Activated B cell treated with CpG ODN at 0.5 μM for 24 hours (primary cell): Measurements from ENCODE around the gene OTUD5. TPM values are rescaled to one million over a fixed set of nuclear protein-coding genes. Genes with fewer than 3 reads are reported as not detected.

Experiments used
- ATAC-seq: fragments of 200-7000 bp; cut with Tn5 transposase; one replicate; pipeline ENCODE4 v1.10.0; 2021; ENCODE audit warnings: low read depth, mild to moderate bottlenecking, moderate library complexity
- CTCF ChIA-PET: fragments of 350-600 bp; sonication (Branson Sonifier 250); formaldehyde crosslinking; loops from one replicate; lab custom pipeline; 2021; ENCODE audit warnings: antibody characterized with exemption; lab: Charles Lee
- POLR2A ChIA-PET: fragments of 350-600 bp; sonication (Branson Sonifier 250); formaldehyde crosslinking; loops from one replicate; lab custom pipeline; 2021; ENCODE audit warnings: antibody characterized with exemption; lab: Charles Lee
- DNase-seq: peaks from one replicate; pipeline ENCODE4 v3.0.0; 2022
- H3K27ac Mint-ChIP-seq: one replicate; pipeline ENCODE4 v1.8.0; 2020; ENCODE audit warnings: mixed read lengths
- H3K27me3 Mint-ChIP-seq: one replicate; pipeline ENCODE4 v1.8.0; 2021; ENCODE audit warnings: mixed read lengths
- H3K36me3 Mint-ChIP-seq: one replicate; pipeline ENCODE4 v1.8.0; 2021; ENCODE audit warnings: low read depth, mixed read lengths
- H3K4me1 Mint-ChIP-seq: one replicate; pipeline ENCODE4 v1.8.0; 2021; ENCODE audit warnings: mixed read lengths
- H3K4me3 Mint-ChIP-seq: one replicate; pipeline ENCODE4 v1.8.0; 2020; ENCODE audit warnings: mild to moderate bottlenecking, mixed read lengths
- H3K9me3 Mint-ChIP-seq: one replicate; pipeline ENCODE4 v1.8.0; 2020; ENCODE audit warnings: mixed read lengths
- CTCF ChIP-seq: fragments of 200-600 bp; IDR thresholded peaks from one replicate; pipeline ENCODE4 v1.8.0; 2022; ENCODE audit warnings: antibody characterized with exemption, mild to moderate bottlenecking
- intact Hi-C: fragments of 100-400 bp; cut with micrococcal nuclease; formaldehyde crosslinking; loops from one replicate; pipeline ENCODE4 v1.15.1; 2024
- total RNA-seq: library from RNA; stranded (reverse); gene quantifications from 2 replicates; pipeline ENCODE4 v1.2.3, GENCODE V29; 2022

The OTUD5 gene
- total RNA-seq, 1 donor from 2014 or later: 78.1 TPM

GRCh38 chrX:48969471-48969870, 12.1 kb upstream of the OTUD5 start:
- CTCF ChIA-PET: no interaction called here
- POLR2A ChIA-PET: no interaction called here
- DNase-seq (no peak), ATAC-seq (no peak)
- Mint-ChIP-seq H3K36me3 (peaks cover under 1% of the 10 kb centered on the region), H3K27me3 (no peaks in the 10 kb centered on the region), H3K4me3 (no peak overlapping the region), H3K27ac (no peak overlapping the region), H3K9me3 (no peaks in the 10 kb centered on the region), H3K4me1 (peaks cover 13% of the 10 kb centered on the region)
- intact Hi-C loops: no loop called here
- TF ChIP-seq CTCF: no peak

- intact Hi-C loops: no loop called here
- Mint-ChIP-seq H3K36me3 (no peaks in the 10 kb centered on the region), H3K27ac (no peak overlapping the region), H3K4me1 (peaks cover 18% of the 10 kb centered on the region), H3K4me3 (no peak overlapping the region), H3K9me3 (no peaks in the 10 kb centered on the region), H3K27me3 (no peaks in the 10 kb centered on the region)
- CTCF ChIA-PET: no interaction called here
- DNase-seq (no peak), ATAC-seq (no peak)
- no peak for TF ChIP-seq CTCF
- POLR2A ChIA-PET: no interaction called here
Observed at GRCh38 chrX:48968377-48968776, 11.0 kb upstream of the OTUD5 start.

- DNase-seq (no peak), ATAC-seq (no peak)
- Mint-ChIP-seq H3K4me3 (no peak overlapping the region), H3K27me3 (no peaks in the 10 kb centered on the region), H3K4me1 (peaks cover 19% of the 10 kb centered on the region), H3K36me3 (no peaks in the 10 kb centered on the region), H3K9me3 (no peaks in the 10 kb centered on the region), H3K27ac (no peak overlapping the region)
- POLR2A ChIA-PET: interaction anchor here (1.7 kb wide), 1 partner anchor 9 kb away, joined by 5 read pairs; the partner anchor contains the start of gene OTUD5
- intact Hi-C loops: no loop called here
- CTCF ChIA-PET: no interaction called here
- TF ChIP-seq CTCF: no peak
Observed at GRCh38 chrX:48966796-48967579, 9.6 kb upstream of the OTUD5 start.

- no peaks in the 10 kb centered on the region for H3K9me3 Mint-ChIP-seq
- intact Hi-C loops: no loop called here
- no peaks in the 10 kb centered on the region for H3K27me3 Mint-ChIP-seq
- DNase-seq: no peak
- H3K4me1 Mint-ChIP-seq: peaks cover 25% of the 10 kb centered on the region
- POLR2A ChIA-PET: interaction anchor here (0.8 to 1.7 kb wide), 2 partner anchors 8 to 36 kb away, joined by 4 to 5 read pairs; partner anchors contain the start of genes GRIPAP1 and OTUD5
- H3K4me3 Mint-ChIP-seq: no peak overlapping the region
- no peak overlapping the region for H3K27ac Mint-ChIP-seq
- no peak for ATAC-seq
- no peaks in the 10 kb centered on the region for H3K36me3 Mint-ChIP-seq
- CTCF ChIA-PET: no interaction called here
- no peak for TF ChIP-seq CTCF
Observed at GRCh38 chrX:48965959-48966358, 8.6 kb upstream of the OTUD5 start.

- no peaks in the 10 kb centered on the region for H3K27me3 Mint-ChIP-seq
- intact Hi-C loops: no loop called here
- POLR2A ChIA-PET: interaction anchor here (1.1 to 1.2 kb wide), 2 partner anchors 10 to 81 kb away, joined by 3 read pairs; partner anchors contain the start of gene KCND1
Observed at GRCh38 chrX:48961585-48962091, 4.2 kb upstream of the OTUD5 start.

More at GRCh38 chrX:48961585-48962091, 4.2 kb upstream of the OTUD5 start:
- Mint-ChIP-seq H3K4me1 (peaks cover 43% of the 10 kb centered on the region), H3K27ac (peak overlapping the region; percentile 68), H3K36me3 (peaks cover 4% of the 10 kb centered on the region), H3K9me3 (no peaks in the 10 kb centered on the region), H3K4me3 (peak overlapping the region; percentile 58)
- ATAC-seq (no peak), DNase-seq (no peak)
- TF ChIP-seq CTCF: no peak
- CTCF ChIA-PET: interaction anchor here (1.0 kb wide), 1 partner anchor 11 kb away, joined by 3 read pairs; the partner anchor contains the start of gene KCND1
